MCF 10A (cell line): ENCODE measurements around the gene SETD3. TPM values are rescaled to one million over a fixed set of nuclear protein-coding genes. Genes with fewer than 3 reads are reported as not detected.

Experiments used
- BruUV-seq: library from RNA; stranded (reverse); fragments of 400-500 nt; replicated peaks from 2 replicates; lab custom pipeline; 2021; lab: Mats Ljungman, UMichigan
- CTCF ChIA-PET: fragments of 300-600 bp; sonication (Branson Sonifier 250); formaldehyde crosslinking; extraction: SDS; loops from one replicate; lab custom pipeline; 2021; ENCODE audit warnings: antibody characterized with exemption, inconsistent platforms; lab: Yijun Ruan, JAX
- POLR2A ChIA-PET: fragments of 300-600, 350-650 bp; sonication (Branson Sonifier 250); formaldehyde crosslinking; extraction: SDS; loops from one replicate; lab custom pipeline; 2020; ENCODE audit warnings: antibody characterized with exemption, inconsistent platforms; lab: Yijun Ruan, JAX
- DNase-seq: peaks from one replicate; pipeline ENCODE4 v3.0.0-alpha.2; 2018; ENCODE audit not compliant: unreplicated experiment
- H3K27ac Mint-ChIP-seq: one replicate; pipeline ENCODE4 v1.8.0; 2022; ENCODE audit warnings: mild to moderate bottlenecking, low read depth, mixed read lengths; ENCODE audit not compliant: unreplicated experiment
- H3K27me3 Mint-ChIP-seq: one replicate; pipeline ENCODE4 v1.8.0; 2022; ENCODE audit warnings: mixed read lengths; ENCODE audit not compliant: insufficient read depth, unreplicated experiment
- H3K36me3 Mint-ChIP-seq: one replicate; pipeline ENCODE4 v1.8.0; 2022; ENCODE audit warnings: mild to moderate bottlenecking, moderate library complexity, mixed read lengths; ENCODE audit not compliant: insufficient read depth, unreplicated experiment
- H3K4me1 Mint-ChIP-seq: one replicate; pipeline ENCODE4 v1.8.0; 2022; ENCODE audit warnings: mixed read lengths; ENCODE audit not compliant: insufficient read depth, unreplicated experiment
- H3K4me3 Mint-ChIP-seq: one replicate; pipeline ENCODE4 v1.8.0; 2022; ENCODE audit warnings: mild to moderate bottlenecking, moderate library complexity, mixed read lengths; ENCODE audit not compliant: unreplicated experiment
- H3K9me3 Mint-ChIP-seq: one replicate; pipeline ENCODE4 v1.8.0; 2022; ENCODE audit warnings: mixed read lengths; ENCODE audit not compliant: unreplicated experiment
- CTCF ChIP-seq: fragments of 200-600 bp; IDR thresholded peaks from one replicate; pipeline ENCODE4 v1.8.0; 2022; ENCODE audit warnings: antibody characterized with exemption, mild to moderate bottlenecking; ENCODE audit not compliant: unreplicated experiment
- intact Hi-C: fragments of 100-400 bp; cut with micrococcal nuclease; formaldehyde crosslinking; loops from 2 replicates; pipeline ENCODE4 v1.14.1; 2022
- total RNA-seq: library from RNA; stranded (reverse); gene quantifications from 2 replicates; pipeline ENCODE4 v1.2.3, GENCODE V29; 2022

The SETD3 gene
- total RNA-seq, 1 experiment from 2014 or later: 50.6 TPM

GRCh38 chr14:99363051-99363450 is 117.6 kb downstream of the SETD3 start:
- TF ChIP-seq CTCF: no peak
- no peak overlapping the region for H3K27ac Mint-ChIP-seq
- ChIA-PET POLR2A (no interaction called here), CTCF (no interaction called here)
- H3K27me3 Mint-ChIP-seq: no peaks in the 10 kb centered on the region
- no peaks in the 10 kb centered on the region for H3K9me3 Mint-ChIP-seq
- intact Hi-C loops: no loop called here
- DNase-seq: no peak
- BruUV-seq: no TSS peak
- H3K4me3 Mint-ChIP-seq: no peak overlapping the region
- H3K4me1 Mint-ChIP-seq: no peaks in the 10 kb centered on the region
- no peaks in the 10 kb centered on the region for H3K36me3 Mint-ChIP-seq

- no peak overlapping the region for H3K27ac Mint-ChIP-seq
- no peaks in the 10 kb centered on the region for H3K27me3 Mint-ChIP-seq
- H3K36me3 Mint-ChIP-seq: no peaks in the 10 kb centered on the region
- no TSS peak for BruUV-seq
- CTCF ChIA-PET: interaction anchor here (0.7 kb wide), 1 partner anchor 1763 kb away, joined by 3 read pairs; no protein-coding TSS in a partner anchor
- POLR2A ChIA-PET: no interaction called here
- H3K4me1 Mint-ChIP-seq: no peaks in the 10 kb centered on the region
- H3K9me3 Mint-ChIP-seq: no peaks in the 10 kb centered on the region
- DNase-seq: no peak
- H3K4me3 Mint-ChIP-seq: no peak overlapping the region
- intact Hi-C loops: no loop called here
- no peak for TF ChIP-seq CTCF
These were observed 119.0 kb downstream of the SETD3 start for GRCh38 chr14:99361596-99362215.

GRCh38 chr14:99360774-99361595 is 119.7 kb downstream of the SETD3 start:
- ChIA-PET CTCF (interaction anchor here (0.7 to 1.2 kb wide), 2 partner anchors 27 to 32 kb away, joined by 3 to 4 read pairs; no protein-coding TSS in a partner anchor), POLR2A (interaction anchor here (0.6 kb wide), 1 partner anchor 15 kb away, joined by 3 read pairs; no protein-coding TSS in a partner anchor)
- Mint-ChIP-seq H3K4me3 (no peak overlapping the region), H3K36me3 (no peaks in the 10 kb centered on the region), H3K4me1 (no peaks in the 10 kb centered on the region), H3K27ac (no peak overlapping the region), H3K9me3 (no peaks in the 10 kb centered on the region), H3K27me3 (no peaks in the 10 kb centered on the region)
- no TSS peak for BruUV-seq
- no peak for DNase-seq
- TF ChIP-seq CTCF: no peak
- intact Hi-C loops: no loop called here

- H3K4me1 Mint-ChIP-seq: no peaks in the 10 kb centered on the region
- DNase-seq: no peak
- POLR2A ChIA-PET: interaction anchor here (0.6 kb wide), 1 partner anchor 14 kb away, joined by 3 read pairs; no protein-coding TSS in a partner anchor
- intact Hi-C loops: no loop called here
- TF ChIP-seq CTCF: no peak
- H3K27me3 Mint-ChIP-seq: no peaks in the 10 kb centered on the region
- H3K4me3 Mint-ChIP-seq: no peak overlapping the region
- no peak overlapping the region for H3K27ac Mint-ChIP-seq
- CTCF ChIA-PET: interaction anchor here (0.7 to 1.2 kb wide), 2 partner anchors 26 to 33 kb away, joined by 3 to 4 read pairs; no protein-coding TSS in a partner anchor
- no peaks in the 10 kb centered on the region for H3K36me3 Mint-ChIP-seq
- no peaks in the 10 kb centered on the region for H3K9me3 Mint-ChIP-seq
- no TSS peak for BruUV-seq
These were observed 120.8 kb downstream of the SETD3 start for GRCh38 chr14:99359906-99360305.
